GM12801 (cell line): Measurements from ENCODE around the gene SS18L1.

Experiments
- CTCF ChIP-seq: IDR thresholded peaks from one replicate; pipeline ENCODE4 v1.5.1; 2011; ENCODE audit warnings: control low read depth; ENCODE audit not compliant: insufficient read length; ENCODE audit errors: extremely low read depth

Gene SS18L1

GRCh38 chr20:62191781-62192559 lies 48.4 kb downstream of the SS18L1 start:
- TF ChIP-seq CTCF = no peak

- no peak for TF ChIP-seq CTCF
Measured at GRCh38 chr20:62192635-62193034, 49.1 kb downstream of the SS18L1 start.

DNA sequence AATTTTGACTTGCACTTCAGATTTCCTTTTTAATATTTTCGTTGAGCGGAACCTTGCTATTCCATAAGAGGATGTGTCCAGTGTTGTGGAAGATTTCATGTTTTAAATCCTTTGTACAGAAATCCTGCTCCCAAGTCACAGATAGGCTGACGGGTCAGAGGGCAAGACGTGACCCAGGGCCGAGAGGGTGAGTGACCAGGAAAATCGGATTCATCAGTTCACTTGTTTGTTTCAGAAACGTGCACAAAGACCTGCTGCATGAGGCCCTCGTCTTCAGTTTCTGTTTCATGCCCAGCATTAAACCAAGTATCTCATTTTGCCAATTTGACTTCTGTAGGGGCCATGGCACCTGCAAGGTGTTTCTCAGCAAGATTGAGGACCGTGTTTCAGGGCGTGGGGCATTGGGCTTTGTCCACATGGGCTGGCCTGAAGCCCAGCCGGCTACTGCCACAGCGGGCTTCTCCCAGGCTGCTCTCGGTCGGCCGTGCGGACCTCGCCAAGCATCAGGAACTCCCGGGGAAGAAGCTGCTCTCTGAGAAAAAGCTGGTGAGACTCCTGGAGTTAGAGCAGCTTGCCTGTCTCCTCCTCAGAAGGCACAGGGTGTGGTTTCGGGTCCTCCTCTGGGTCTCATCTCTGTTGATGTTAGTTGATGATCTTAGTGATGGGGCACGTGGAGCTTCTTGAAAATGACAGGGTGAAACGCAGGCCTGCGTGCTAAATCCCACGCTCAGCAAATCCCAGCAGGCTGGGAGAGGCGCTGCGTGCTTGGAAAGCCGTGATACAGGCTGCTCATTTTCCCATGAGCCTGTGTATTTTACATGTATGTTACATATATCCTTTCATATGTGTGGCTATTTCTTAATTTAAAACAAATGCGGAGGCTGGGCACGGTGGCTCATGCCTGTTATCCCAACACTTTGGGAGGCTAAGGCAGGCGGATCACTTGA lies 49.8 kb downstream of the SS18L1 start:
- no peak for TF ChIP-seq CTCF

GRCh38 chr20:62195075-62195405 lies 51.5 kb downstream of the SS18L1 start:
- no peak for TF ChIP-seq CTCF

DNA sequence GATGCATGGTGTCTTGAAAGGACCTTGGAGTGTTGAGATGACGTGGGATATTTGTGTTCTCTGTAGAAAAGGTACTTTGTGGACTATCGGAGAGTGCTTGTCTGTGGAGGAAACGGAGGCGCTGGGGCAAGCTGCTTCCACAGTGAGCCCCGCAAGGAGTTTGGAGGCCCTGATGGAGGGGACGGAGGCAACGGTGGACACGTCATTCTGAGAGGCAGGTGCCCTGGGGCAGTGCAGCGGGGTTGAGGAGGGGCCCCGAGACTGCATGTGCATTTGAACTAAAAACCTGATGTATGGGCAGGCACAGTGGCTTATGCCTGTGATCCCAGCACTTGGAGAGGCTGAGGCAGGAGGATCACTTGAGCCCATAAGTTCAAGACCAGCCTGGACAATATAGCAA lies 52.2 kb downstream of the SS18L1 start:
- no peak for TF ChIP-seq CTCF

DNA sequence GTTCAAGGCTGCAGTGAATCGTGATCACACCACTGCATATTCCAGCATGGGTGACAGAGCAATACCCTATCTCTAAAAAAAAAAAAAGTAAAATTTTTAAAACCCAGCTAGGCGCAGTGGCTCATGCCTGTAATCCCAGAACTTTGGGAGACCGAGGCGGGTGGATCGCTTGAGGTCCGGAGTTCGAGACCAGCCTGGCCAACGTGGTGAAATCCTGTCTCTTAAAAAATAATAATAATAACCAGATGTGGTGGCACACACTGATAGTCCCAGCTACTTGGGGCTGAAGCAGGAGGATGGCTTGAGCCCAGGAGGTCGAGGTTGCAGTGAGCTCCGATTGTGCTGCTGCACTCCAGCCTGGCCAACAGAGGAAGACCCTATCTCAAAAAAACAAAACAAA lies 52.7 kb downstream of the SS18L1 start:
- TF ChIP-seq CTCF = no peak

- no peak for TF ChIP-seq CTCF
Measured at GRCh38 chr20:62197311-62197710, 53.7 kb downstream of the SS18L1 start.
